NB4 (cell line): ENCODE measurements around the gene ABCC3.

ENCODE experiments used
- DNase-seq: peaks from one replicate; pipeline ENCODE4 v3.0.0; 2010; ENCODE audit warnings: low read depth
- H3K4me3 ChIP-seq: one replicate; pipeline ENCODE4 v1.5.1; 2011; ENCODE audit warnings: mild to moderate bottlenecking, low read depth, low read length, moderate library complexity
- MYC ChIP-seq: IDR thresholded peaks from 2 replicates; pipeline ENCODE4 v1.6.1; 2011; ENCODE audit warnings: low read depth, low read length
- POLR2A ChIP-seq: IDR thresholded peaks from 2 replicates; pipeline ENCODE4 v1.6.1; 2011; ENCODE audit warnings: mild to moderate bottlenecking; ENCODE audit not compliant: insufficient read length; ENCODE audit errors: extremely low read depth
- TF ChIP-seq, protein P1 (sequence below): IDR thresholded peaks from 2 replicates; pipeline ENCODE4 v1.6.1; 2011; ENCODE audit warnings: low read depth, low read length
- TF ChIP-seq, protein P2 (sequence below): IDR thresholded peaks from one replicate; pipeline ENCODE4 v1.5.1; 2012; ENCODE audit warnings: low read depth, low read length

The ABCC3 gene

DNA sequence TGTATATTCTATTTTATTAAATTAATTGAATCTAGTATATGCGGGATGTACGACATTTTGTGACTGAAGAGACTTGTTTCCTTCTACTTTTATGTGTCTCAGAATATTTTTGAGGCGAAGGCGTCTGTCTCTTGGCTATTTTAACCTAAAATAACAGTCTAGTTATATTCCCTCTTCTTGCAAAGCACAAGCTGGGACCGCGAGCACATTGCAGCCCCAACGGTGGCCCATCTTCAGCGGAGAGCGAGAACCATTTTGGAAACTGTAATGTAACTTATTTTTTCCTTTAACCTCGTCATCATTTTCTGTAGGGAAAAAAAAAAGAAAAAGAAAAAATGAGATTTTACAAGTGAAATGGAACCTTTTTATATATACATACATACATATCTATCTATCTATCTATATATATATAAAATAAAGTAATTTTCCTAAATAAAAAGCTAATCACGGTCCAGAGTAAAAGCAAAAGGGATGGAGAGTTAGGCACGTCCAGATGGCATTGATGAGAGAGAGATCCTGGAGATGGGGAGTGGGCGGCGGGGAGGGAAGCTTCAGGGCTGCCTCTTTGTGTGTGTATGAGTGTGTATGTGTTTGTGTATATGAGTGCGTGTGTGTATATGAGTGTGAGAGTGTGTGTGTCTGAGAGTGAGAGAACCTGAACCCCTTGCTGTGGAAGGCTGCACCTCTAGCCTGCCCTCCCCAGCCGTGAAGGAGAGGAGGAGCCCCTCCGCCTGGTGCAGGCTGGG is 7.5 kb upstream of the ABCC3 start:
- DNase-seq, result no peak
- no peak overlapping the region for H3K4me3 ChIP-seq

DNA sequence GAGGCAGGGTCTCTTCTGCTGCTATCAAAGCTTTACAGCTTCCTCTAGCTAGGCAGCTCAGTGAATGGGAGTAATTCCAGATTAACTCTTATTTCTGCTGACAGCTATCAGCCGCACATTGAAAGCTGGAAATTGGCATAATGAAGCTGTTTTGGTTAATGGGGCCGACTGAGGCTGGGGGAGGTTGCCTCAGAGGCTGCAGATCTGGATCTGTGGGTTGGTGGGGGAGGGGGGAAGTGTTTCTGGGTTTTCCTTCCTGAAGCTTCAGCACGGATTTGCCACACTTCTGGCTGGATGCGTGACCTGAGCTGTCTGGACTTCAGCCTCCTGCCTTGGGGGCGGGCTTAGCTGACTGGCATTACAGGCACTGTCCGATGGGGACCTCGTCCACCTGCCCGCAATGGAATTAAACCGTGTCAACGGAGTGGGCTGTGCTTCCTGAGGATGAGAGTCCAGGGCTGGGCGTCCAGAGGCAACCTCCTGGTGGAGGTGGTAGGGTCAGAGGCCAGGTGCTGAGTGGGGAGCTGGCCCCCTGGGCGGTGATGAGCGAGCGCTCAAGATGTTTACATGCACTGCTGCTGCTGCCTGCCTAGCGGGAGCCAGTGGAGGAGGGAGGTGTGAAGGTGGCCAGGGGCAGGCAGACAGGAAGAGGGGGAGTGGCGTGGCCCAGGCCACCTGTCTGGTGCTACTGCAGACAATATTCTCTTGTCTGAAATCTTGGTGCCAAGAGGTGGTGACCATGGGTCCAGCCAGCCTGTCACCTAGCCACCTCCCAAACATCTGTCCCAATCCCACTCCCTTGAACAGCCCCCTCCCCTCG is 6.7 kb upstream of the ABCC3 start:
- no peak overlapping the region for H3K4me3 ChIP-seq
- no peak for TF ChIP-seq MYC
- TF ChIP-seq, protein P1, sequence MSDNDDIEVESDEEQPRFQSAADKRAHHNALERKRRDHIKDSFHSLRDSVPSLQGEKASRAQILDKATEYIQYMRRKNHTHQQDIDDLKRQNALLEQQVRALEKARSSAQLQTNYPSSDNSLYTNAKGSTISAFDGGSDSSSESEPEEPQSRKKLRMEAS, result no peak
- TF ChIP-seq, protein P2, sequence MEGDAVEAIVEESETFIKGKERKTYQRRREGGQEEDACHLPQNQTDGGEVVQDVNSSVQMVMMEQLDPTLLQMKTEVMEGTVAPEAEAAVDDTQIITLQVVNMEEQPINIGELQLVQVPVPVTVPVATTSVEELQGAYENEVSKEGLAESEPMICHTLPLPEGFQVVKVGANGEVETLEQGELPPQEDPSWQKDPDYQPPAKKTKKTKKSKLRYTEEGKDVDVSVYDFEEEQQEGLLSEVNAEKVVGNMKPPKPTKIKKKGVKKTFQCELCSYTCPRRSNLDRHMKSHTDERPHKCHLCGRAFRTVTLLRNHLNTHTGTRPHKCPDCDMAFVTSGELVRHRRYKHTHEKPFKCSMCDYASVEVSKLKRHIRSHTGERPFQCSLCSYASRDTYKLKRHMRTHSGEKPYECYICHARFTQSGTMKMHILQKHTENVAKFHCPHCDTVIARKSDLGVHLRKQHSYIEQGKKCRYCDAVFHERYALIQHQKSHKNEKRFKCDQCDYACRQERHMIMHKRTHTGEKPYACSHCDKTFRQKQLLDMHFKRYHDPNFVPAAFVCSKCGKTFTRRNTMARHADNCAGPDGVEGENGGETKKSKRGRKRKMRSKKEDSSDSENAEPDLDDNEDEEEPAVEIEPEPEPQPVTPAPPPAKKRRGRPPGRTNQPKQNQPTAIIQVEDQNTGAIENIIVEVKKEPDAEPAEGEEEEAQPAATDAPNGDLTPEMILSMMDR, result no peak
- TF ChIP-seq POLR2A, result no peak
- no peak for DNase-seq

More for the DNA sequence above, 7.5 kb upstream of the ABCC3 start:
- no peak for TF ChIP-seq POLR2A
- TF ChIP-seq, protein P1, result no peak
- TF ChIP-seq MYC, result no peak
- TF ChIP-seq, protein P2, result no peak

DNA sequence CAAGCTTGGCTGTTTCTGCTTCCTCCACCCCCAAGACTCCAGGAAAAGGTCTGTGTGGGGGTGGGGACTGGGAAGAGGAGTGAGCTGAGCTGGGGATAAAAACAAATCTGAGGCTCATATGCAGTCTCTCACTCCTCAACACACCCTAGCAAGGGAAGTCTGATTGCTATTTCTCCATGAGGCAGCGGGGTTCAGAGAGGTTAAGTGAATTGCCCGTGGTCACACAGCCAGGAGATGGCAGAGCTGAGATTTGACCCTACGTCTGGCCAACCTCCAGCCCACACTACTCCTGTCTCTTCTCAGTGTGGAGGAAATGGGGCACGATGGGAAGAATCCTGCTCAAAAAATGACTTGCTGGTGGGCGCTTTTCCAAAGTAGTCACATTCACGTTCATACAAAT is 4.8 kb upstream of the ABCC3 start:
- DNase-seq, result no peak
- no peak for TF ChIP-seq POLR2A
- TF ChIP-seq, protein P1, result no peak
- TF ChIP-seq, protein P2, result no peak
- H3K4me3 ChIP-seq, result no peak overlapping the region

GRCh38 chr17:50630524-50631194 is 4.0 kb upstream of the ABCC3 start:
- no peak for TF ChIP-seq MYC
- TF ChIP-seq, protein P2, result peak; percentile 62
- DNase-seq, result no peak
- no peak overlapping the region for H3K4me3 ChIP-seq

DNA sequence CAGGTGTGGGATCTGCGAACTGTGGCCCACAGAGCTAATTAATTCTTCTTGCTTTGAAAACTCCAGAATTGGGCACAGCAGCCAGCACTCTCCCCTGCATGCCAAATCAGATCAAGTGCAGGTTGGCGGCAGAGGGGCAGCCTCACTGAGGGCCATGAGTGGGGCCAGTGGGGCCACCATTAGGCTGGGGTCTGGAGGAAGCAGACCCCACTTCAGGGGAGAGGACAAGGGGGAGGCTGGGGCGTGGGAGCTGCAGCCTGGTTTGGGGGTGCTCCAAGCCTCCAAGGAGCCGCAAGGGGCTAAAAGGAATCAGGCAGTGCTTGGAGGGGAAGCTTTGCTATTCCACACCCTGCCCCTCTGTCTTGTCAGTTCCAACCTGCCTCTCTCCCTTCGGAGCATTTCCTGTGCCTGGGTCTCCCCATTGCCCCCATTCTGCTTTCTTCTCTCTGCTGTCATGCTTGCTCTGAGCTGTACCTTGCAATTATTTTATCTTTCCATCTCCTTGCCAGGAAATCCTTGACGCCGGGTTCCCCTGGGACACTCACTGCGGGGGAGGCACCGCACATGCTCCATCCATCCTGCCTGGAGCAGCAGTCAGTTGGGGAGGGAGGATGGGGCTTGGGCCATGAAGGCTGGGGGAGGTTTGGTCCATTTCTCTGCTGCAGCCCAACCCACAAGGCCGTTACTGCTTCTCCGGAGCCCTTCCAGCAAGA is 3.3 kb upstream of the ABCC3 start:
- TF ChIP-seq MYC (no peak), POLR2A (no peak)
- TF ChIP-seq, protein P2, result no peak
- TF ChIP-seq, protein P1, result no peak
- no peak overlapping the region for H3K4me3 ChIP-seq
- DNase-seq, result no peak
